Type B pancreatic cell (in vitro differentiated cells): ENCODE measurements around the gene TUB. TPM values are rescaled to one million over a fixed set of nuclear protein-coding genes. Genes with fewer than 3 reads are reported as not detected.

Source experiments
- DNase-seq: peaks from one replicate; pipeline ENCODE4 v3.0.0; 2021; ENCODE audit warnings: mixed read lengths; ENCODE audit not compliant: unreplicated experiment; ENCODE audit errors: extremely low spot score
- H3K27ac Mint-ChIP-seq: 2 replicates; pipeline ENCODE4 v1.8.0; 2021; ENCODE audit warnings: mild to moderate bottlenecking, mixed read lengths
- H3K27me3 Mint-ChIP-seq: 2 replicates; pipeline ENCODE4 v1.8.0; 2021; ENCODE audit warnings: mixed read lengths
- H3K36me3 Mint-ChIP-seq: 2 replicates; pipeline ENCODE4 v1.8.0; 2021; ENCODE audit warnings: mixed read lengths
- H3K4me1 Mint-ChIP-seq: one replicate; pipeline ENCODE4 v1.8.0; 2021; ENCODE audit warnings: mixed read lengths; ENCODE audit not compliant: unreplicated experiment
- H3K4me3 Mint-ChIP-seq: 2 replicates; pipeline ENCODE4 v1.8.0; 2021; ENCODE audit warnings: mild to moderate bottlenecking, mixed read lengths
- H3K9me3 Mint-ChIP-seq: 2 replicates; pipeline ENCODE4 v1.8.0; 2021; ENCODE audit warnings: mixed read lengths
- CTCF ChIP-seq: fragments of 200-600 bp; sonication (generic); conservative IDR thresholded peaks from 2 replicates; pipeline ENCODE4 v1.5.0; 2021; ENCODE audit warnings: antibody characterized with exemption, mild to moderate bottlenecking
- total RNA-seq: library from RNA; stranded (reverse); gene quantifications from 2 replicates; pipeline ENCODE4 v1.2.1, GENCODE V29; 2021; ENCODE audit warnings: low replicate concordance

Gene TUB
- total RNA-seq, 1 donor from 2014 or later = 28.8 TPM

- no peak overlapping the region for H3K27ac Mint-ChIP-seq
- H3K9me3 Mint-ChIP-seq = no peaks in the 10 kb centered on the region
Observed at GRCh38 chr11:8097926-8098325, 16.9 kb downstream of the TUB start.

GRCh38 chr11:8098361-8098760 lies 17.4 kb downstream of the TUB start:
- H3K27me3 Mint-ChIP-seq = no peaks in the 10 kb centered on the region
- H3K4me1 Mint-ChIP-seq = peaks cover 6% of the 10 kb centered on the region
- H3K27ac Mint-ChIP-seq = no peak overlapping the region
- H3K4me3 Mint-ChIP-seq = no peak overlapping the region
- H3K9me3 Mint-ChIP-seq = no peaks in the 10 kb centered on the region
- DNase-seq = no peak
- H3K36me3 Mint-ChIP-seq = peaks cover 6% of the 10 kb centered on the region
- no peak for TF ChIP-seq CTCF

More at GRCh38 chr11:8097926-8098325, 16.9 kb downstream of the TUB start:
- Mint-ChIP-seq H3K4me3 (no peak overlapping the region), H3K36me3 (peaks cover 6% of the 10 kb centered on the region), H3K4me1 (peaks cover 7% of the 10 kb centered on the region), H3K27me3 (no peaks in the 10 kb centered on the region)
- TF ChIP-seq CTCF = no peak
- peak; percentile 37 for DNase-seq

- Mint-ChIP-seq H3K9me3 (no peaks in the 10 kb centered on the region), H3K27me3 (no peaks in the 10 kb centered on the region), H3K4me3 (no peak overlapping the region), H3K36me3 (peaks cover 6% of the 10 kb centered on the region), H3K4me1 (peaks cover 6% of the 10 kb centered on the region), H3K27ac (no peak overlapping the region)
- no peak for TF ChIP-seq CTCF
- peak; percentile 22 for DNase-seq
Observed at GRCh38 chr11:8098879-8099278, 17.9 kb downstream of the TUB start.

GRCh38 chr11:8099291-8099899 lies 18.4 kb downstream of the TUB start:
- Mint-ChIP-seq H3K9me3 (no peaks in the 10 kb centered on the region), H3K36me3 (peaks cover 6% of the 10 kb centered on the region), H3K4me1 (peaks cover 6% of the 10 kb centered on the region), H3K27ac (no peak overlapping the region), H3K4me3 (no peak overlapping the region), H3K27me3 (no peaks in the 10 kb centered on the region)
- peak; percentile 89 for TF ChIP-seq CTCF
- DNase-seq = peak; percentile 81

- H3K9me3 Mint-ChIP-seq = no peaks in the 10 kb centered on the region
- no peak for TF ChIP-seq CTCF
- peaks cover 6% of the 10 kb centered on the region for H3K36me3 Mint-ChIP-seq
- no peaks in the 10 kb centered on the region for H3K27me3 Mint-ChIP-seq
- no peak overlapping the region for H3K4me3 Mint-ChIP-seq
- no peak overlapping the region for H3K27ac Mint-ChIP-seq
- H3K4me1 Mint-ChIP-seq = peaks cover 3% of the 10 kb centered on the region
- DNase-seq = peak; percentile 32
Observed at GRCh38 chr11:8100158-8100557, 19.1 kb downstream of the TUB start.
